CD14-positive monocyte (primary cell): Measurements from ENCODE around the gene TRMT112. TPM values are rescaled to one million over a fixed set of nuclear protein-coding genes. Genes with fewer than 3 reads are reported as not detected.

Experiments
- DNase-seq, 3 donors: peaks; one replicate each; pipeline ENCODE4 v3.0.0-alpha.2; 2011 to 2022
- H2AFZ ChIP-seq: 2 replicates; pipeline ENCODE4 v1.6.0; 2012; ENCODE audit warnings: mild to moderate bottlenecking, low read depth, low read length, inconsistent platforms; ENCODE audit not compliant: insufficient read depth, poor library complexity, severe bottlenecking
- H3K27ac ChIP-seq, 2 donors: 1 replicate in 1 of 2; 2 replicates in 1 of 2; pipeline ENCODE4 v1.5.1; 2012 to 2013; ENCODE audit warnings: low read length in 2 of 2, control low read depth in 1 of 2, inconsistent platforms in 1 of 2, low read depth in 1 of 2, mild to moderate bottlenecking in 1 of 2
- H3K27me3 ChIP-seq, 2 donors: one replicate each; pipeline versions ENCODE4 v1.6.0 to v1.6.1; 2011 to 2013; ENCODE audit warnings: low read length in 2 of 2; ENCODE audit not compliant: control insufficient read depth in 2 of 2, insufficient read depth in 2 of 2
- H3K36me3 ChIP-seq, 2 donors: replicated peaks in 1 of 2; 1 replicate in 1 of 2; 2 replicates in 1 of 2; pipeline versions ENCODE4 v1.5.1 to v1.6.1; 2012 to 2013; ENCODE audit warnings: low read length in 2 of 2, control low read depth in 1 of 2, inconsistent platforms in 1 of 2, mild to moderate bottlenecking in 1 of 2; ENCODE audit not compliant: insufficient read depth in 2 of 2, control insufficient read depth in 1 of 2
- H3K4me1 ChIP-seq, 2 donors: 1 replicate in 1 of 2; 2 replicates in 1 of 2; pipeline versions ENCODE4 v1.5.1 to v1.6.1; 2012 to 2013; ENCODE audit warnings: low read length in 2 of 2, control low read depth in 1 of 2, inconsistent platforms in 1 of 2, mild to moderate bottlenecking in 1 of 2, moderate library complexity in 1 of 2; ENCODE audit not compliant: insufficient read depth in 2 of 2, control insufficient read depth in 1 of 2
- H3K4me2 ChIP-seq: replicated peaks from 2 replicates; pipeline ENCODE3; 2012; ENCODE audit warnings: low read length, moderate library complexity, mild to moderate bottlenecking; ENCODE audit not compliant: poor library complexity, severe bottlenecking; ENCODE audit errors: extremely low read depth
- H3K4me3 ChIP-seq, 3 experiments: fragments of 200-600 bp in 1 of 3; sonication (generic) in 1 of 3; replicated peaks in 1 of 3; 1 replicate in 2 of 3; 2 replicates in 1 of 3; pipeline ENCODE4 v1.5.1; 2011 to 2013; ENCODE audit warnings: low read length in 3 of 3, mild to moderate bottlenecking in 3 of 3, control low read depth in 2 of 3, low read depth in 2 of 3, inconsistent platforms in 1 of 3, moderate library complexity in 1 of 3
- H3K79me2 ChIP-seq: 2 replicates; pipeline ENCODE4 v1.6.0; 2012; ENCODE audit warnings: mild to moderate bottlenecking, control low read depth, inconsistent platforms, low read length, moderate library complexity; ENCODE audit not compliant: insufficient read depth
- H3K9ac ChIP-seq: 2 replicates; pipeline ENCODE4 v1.6.0; 2017; ENCODE audit warnings: low read length, mild to moderate bottlenecking; ENCODE audit not compliant: insufficient read depth, poor library complexity, severe bottlenecking
- H3K9me3 ChIP-seq, 2 donors: replicated peaks in 1 of 2; 1 replicate in 1 of 2; 2 replicates in 1 of 2; pipeline versions ENCODE4 v1.5.1 to v1.6.1; 2012 to 2013; ENCODE audit warnings: low read length in 2 of 2, control low read depth in 1 of 2; ENCODE audit not compliant: control insufficient read depth in 1 of 2, insufficient read depth in 1 of 2
- H4K20me1 ChIP-seq: 2 replicates; pipeline ENCODE4 v1.6.0; 2012; ENCODE audit warnings: mild to moderate bottlenecking, low read length, control low read depth, moderate library complexity; ENCODE audit not compliant: insufficient read depth
- H3K27ac Mint-ChIP-seq, 7 donors: one replicate each; pipeline ENCODE4 v1.8.0; 2020; ENCODE audit warnings: mild to moderate bottlenecking in 7 of 7, mixed read lengths in 7 of 7, moderate library complexity in 6 of 7, inconsistent platforms in 2 of 7
- H3K27me3 Mint-ChIP-seq, 3 donors: one replicate each; pipeline ENCODE4 v1.8.0; 2021 to 2022; ENCODE audit warnings: low read depth in 3 of 3, mild to moderate bottlenecking in 3 of 3, mixed read lengths in 3 of 3, moderate library complexity in 3 of 3, inconsistent platforms in 1 of 3
- H3K36me3 Mint-ChIP-seq, 2 donors: one replicate each; pipeline ENCODE4 v1.8.0; 2020; ENCODE audit warnings: mixed read lengths in 2 of 2, inconsistent platforms in 1 of 2, mild to moderate bottlenecking in 1 of 2
- H3K4me1 Mint-ChIP-seq: one replicate; pipeline ENCODE4 v1.8.0; 2020; ENCODE audit warnings: mild to moderate bottlenecking, mixed read lengths
- H3K4me3 Mint-ChIP-seq, 2 donors: one replicate each; pipeline ENCODE4 v1.8.0; 2020; ENCODE audit warnings: mild to moderate bottlenecking in 2 of 2, mixed read lengths in 2 of 2, moderate library complexity in 1 of 2
- H3K9me3 Mint-ChIP-seq, 7 donors: one replicate each; pipeline ENCODE4 v1.8.0; 2020 to 2022; ENCODE audit warnings: mixed read lengths in 7 of 7, mild to moderate bottlenecking in 6 of 7, moderate library complexity in 6 of 7, inconsistent platforms in 2 of 7
- WGBS: methylation state at CpG from one replicate; pipeline ENCODE4 v1.1.5; 2013; ENCODE audit warnings: missing lambda C conversion rate; ENCODE audit not compliant: insufficient coverage; 5-methylcytosine and 5-hydroxymethylcytosine counted together
- intact Hi-C, 2 donors: fragments of 100-400 bp; cut with micrococcal nuclease; formaldehyde crosslinking; loops; one replicate each; pipeline versions ENCODE4 v1.15.0 to v1.15.1; 2023
- polyA plus RNA-seq, 3 donors: library from polyadenylated mRNA; depleted of rRNA in 1 of 3; unstranded in 2 of 3; stranded (reverse) in 1 of 3; fragments of 300-500 nt in 2 of 3; fragments of >200 nt in 1 of 3; fragmentation: Illumina TruSeq in 2 of 3; gene quantifications; 1 replicate in 2 of 3; 2 replicates in 1 of 3; pipeline ENCODE4 v1.2.3, GENCODE V29; 2012 to 2021
- TF ChIP-seq, protein P1 (sequence below): fragments of 200-600 bp; IDR thresholded peaks from one replicate; pipeline ENCODE4 v1.8.0; 2022; ENCODE audit warnings: antibody characterized with exemption, mild to moderate bottlenecking

TRMT112 gene
- polyA plus RNA-seq, 3 donors = 162 to 298 (median 254) TPM

DNA sequence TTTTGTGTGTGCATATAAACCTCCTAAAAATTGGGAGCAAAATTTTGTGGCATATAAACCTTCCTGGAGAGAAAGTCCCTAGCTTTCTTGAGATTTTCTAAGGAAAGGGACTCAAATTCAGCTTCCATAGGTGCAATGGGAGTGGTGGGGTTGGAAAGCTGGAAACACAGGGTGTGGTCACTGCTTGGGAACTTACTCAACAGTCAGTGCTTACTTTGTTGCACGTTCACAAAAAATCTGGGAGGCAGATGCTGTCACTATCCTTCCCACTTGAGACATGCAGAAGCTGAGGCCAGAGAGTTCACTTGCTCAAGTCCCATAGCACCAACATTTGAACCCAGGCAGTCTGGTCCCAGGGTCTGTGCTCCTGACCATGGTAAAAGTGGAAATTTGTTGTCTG lies 21.1 kb downstream of the TRMT112 start:
- Histone ChIP-seq H3K27ac (no peak overlapping the region), H3K36me3 (no peaks in the 10 kb centered on the region), H3K9ac (no peak overlapping the region), H3K4me2 (no peak overlapping the region), H4K20me1 (no peaks in the 10 kb centered on the region), H3K4me1 (peaks cover 23 to 38% of the 10 kb centered on the region in 2 donors), H3K4me3 (no peak overlapping the region), H2AFZ (no peak overlapping the region), H3K27me3 (peaks cover 71 to 88% of the 10 kb centered on the region in 2 donors), H3K79me2 (no peaks in the 10 kb centered on the region), H3K9me3 (peaks cover 4 to 48% of the 10 kb centered on the region in 2 donors)
- Mint-ChIP-seq H3K27ac (no peak overlapping the region), H3K4me1 (peaks cover 26% of the 10 kb centered on the region), H3K9me3 (peaks cover 0 to 43% (median 9%) of the 10 kb centered on the region in 7 donors), H3K4me3 (peak overlapping the region in 1 of 2 donors; percentile 91), H3K27me3 (peaks cover 84 to 95% (median 89%) of the 10 kb centered on the region in 3 donors), H3K36me3 (peaks cover 5 to 20% of the 10 kb centered on the region in 2 donors)
- 0% methylated on average over 1 of the region's 1 CpG for WGBS
- intact Hi-C loops = no loop called here
- TF ChIP-seq, protein P1, sequence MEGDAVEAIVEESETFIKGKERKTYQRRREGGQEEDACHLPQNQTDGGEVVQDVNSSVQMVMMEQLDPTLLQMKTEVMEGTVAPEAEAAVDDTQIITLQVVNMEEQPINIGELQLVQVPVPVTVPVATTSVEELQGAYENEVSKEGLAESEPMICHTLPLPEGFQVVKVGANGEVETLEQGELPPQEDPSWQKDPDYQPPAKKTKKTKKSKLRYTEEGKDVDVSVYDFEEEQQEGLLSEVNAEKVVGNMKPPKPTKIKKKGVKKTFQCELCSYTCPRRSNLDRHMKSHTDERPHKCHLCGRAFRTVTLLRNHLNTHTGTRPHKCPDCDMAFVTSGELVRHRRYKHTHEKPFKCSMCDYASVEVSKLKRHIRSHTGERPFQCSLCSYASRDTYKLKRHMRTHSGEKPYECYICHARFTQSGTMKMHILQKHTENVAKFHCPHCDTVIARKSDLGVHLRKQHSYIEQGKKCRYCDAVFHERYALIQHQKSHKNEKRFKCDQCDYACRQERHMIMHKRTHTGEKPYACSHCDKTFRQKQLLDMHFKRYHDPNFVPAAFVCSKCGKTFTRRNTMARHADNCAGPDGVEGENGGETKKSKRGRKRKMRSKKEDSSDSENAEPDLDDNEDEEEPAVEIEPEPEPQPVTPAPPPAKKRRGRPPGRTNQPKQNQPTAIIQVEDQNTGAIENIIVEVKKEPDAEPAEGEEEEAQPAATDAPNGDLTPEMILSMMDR = no peak
- no peak for DNase-seq

DNA sequence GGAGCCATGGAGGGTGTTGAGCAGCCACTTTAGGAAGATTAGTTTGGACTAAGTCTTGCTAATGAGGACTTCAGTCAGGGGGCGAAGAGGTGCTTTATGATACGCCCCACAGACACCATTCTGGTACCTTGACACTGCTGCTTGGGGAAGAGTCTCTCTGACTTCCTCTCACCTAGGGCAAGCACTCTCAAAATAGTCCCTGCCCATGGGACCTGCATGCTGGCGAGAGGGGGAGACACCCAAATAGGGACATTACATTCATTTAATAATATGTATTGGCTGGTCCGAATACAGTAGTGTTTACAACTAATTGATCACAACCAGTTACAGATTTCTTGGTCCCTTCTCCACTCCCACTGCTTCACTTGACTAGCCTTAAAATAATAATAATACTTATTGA lies 21.6 kb downstream of the TRMT112 start:
- WGBS = no CpG with 5 or more reads among the region's 4 CpGs
- H3K4me1 ChIP-seq = peaks cover 20 to 34% of the 10 kb centered on the region in 2 donors
- peaks cover 86 to 95% (median 91%) of the 10 kb centered on the region in 3 donors for H3K27me3 Mint-ChIP-seq
- no peak overlapping the region for H3K27ac ChIP-seq
- no peak for DNase-seq
- H3K4me3 Mint-ChIP-seq = peak overlapping the region in 1 of 2 donors; percentile 91
- H3K27me3 ChIP-seq = peaks cover 75 to 91% of the 10 kb centered on the region in 2 donors
- H3K36me3 Mint-ChIP-seq = peaks cover 5 to 22% of the 10 kb centered on the region in 2 donors
- no peak overlapping the region for H3K4me2 ChIP-seq
- H3K9ac ChIP-seq = no peak overlapping the region
- TF ChIP-seq, protein P1 = no peak
- intact Hi-C loops = no loop called here
- H3K4me3 ChIP-seq = no peak overlapping the region
- peaks cover 0 to 42% (median 9%) of the 10 kb centered on the region in 7 donors for H3K9me3 Mint-ChIP-seq
- H2AFZ ChIP-seq = no peak overlapping the region
- H3K4me1 Mint-ChIP-seq = peaks cover 24% of the 10 kb centered on the region
- peaks cover 7 to 50% of the 10 kb centered on the region in 2 donors for H3K9me3 ChIP-seq
- H3K36me3 ChIP-seq = no peaks in the 10 kb centered on the region
- no peak overlapping the region for H3K27ac Mint-ChIP-seq
- H3K79me2 ChIP-seq = no peaks in the 10 kb centered on the region
- no peaks in the 10 kb centered on the region for H4K20me1 ChIP-seq
